GM10248 (cell line): ENCODE data around the gene MTG2.

Source experiments
- CTCF ChIA-PET: fragments of 300-600 bp; sonication (Branson Sonifier 250); formaldehyde crosslinking; extraction: SDS; loops from one replicate; lab custom pipeline; 2021; ENCODE audit warnings: antibody characterized with exemption; lab: Yijun Ruan, JAX
- POLR2A ChIA-PET: fragments of 350-650 bp; sonication (Branson Sonifier 250); formaldehyde crosslinking; extraction: SDS; loops from one replicate; lab custom pipeline; 2020; ENCODE audit warnings: antibody characterized with exemption; lab: Yijun Ruan, JAX
- DNase-seq: peaks from one replicate; pipeline ENCODE4 v3.0.0; 2012; ENCODE audit errors: extremely low spot score
- CTCF ChIP-seq: IDR thresholded peaks from 2 replicates; pipeline ENCODE4 v1.5.1; 2012; ENCODE audit warnings: mild to moderate bottlenecking, low read depth; ENCODE audit errors: extremely low read depth, missing control alignments, control extremely low read depth

Gene MTG2

GRCh38 chr20:62234339-62234738 is 51.5 kb downstream of the MTG2 start:
- ChIA-PET POLR2A (no interaction called here), CTCF (interaction anchor here (1.3 to 1.4 kb wide), 2 partner anchors 17 to 24 kb away, joined by 3 read pairs; no protein-coding TSS in a partner anchor)
- TF ChIP-seq CTCF = no peak
- DNase-seq = no peak

GRCh38 chr20:62235001-62235776 is 52.4 kb downstream of the MTG2 start:
- DNase-seq = no peak
- TF ChIP-seq CTCF = no peak
- ChIA-PET POLR2A (no interaction called here), CTCF (interaction anchor here (1.3 kb wide), 1 partner anchor 18 kb away, joined by 3 read pairs; no protein-coding TSS in a partner anchor)

- no peak for TF ChIP-seq CTCF
- ChIA-PET POLR2A (no interaction called here), CTCF (interaction anchor here (1.1 to 1.3 kb wide), 2 partner anchors 9 to 19 kb away, joined by 3 read pairs; no protein-coding TSS in a partner anchor)
- DNase-seq = no peak
These were observed 52.9 kb downstream of the MTG2 start for GRCh38 chr20:62235777-62236157.

GRCh38 chr20:62236200-62236599 is 53.4 kb downstream of the MTG2 start:
- no peak for DNase-seq
- TF ChIP-seq CTCF = no peak
- ChIA-PET POLR2A (no interaction called here), CTCF (interaction anchor here (1.1 kb wide), 1 partner anchor 9 kb away, joined by 3 read pairs; no protein-coding TSS in a partner anchor)

- CTCF ChIA-PET = interaction anchor here (1.1 kb wide), 2 partner anchors 10 to 145 kb away, joined by 3 to 4 read pairs; no protein-coding TSS in a partner anchor
- no peak for DNase-seq
- no peak for TF ChIP-seq CTCF
- POLR2A ChIA-PET = no interaction called here
These were observed 54.1 kb downstream of the MTG2 start for GRCh38 chr20:62236766-62237513.

GRCh38 chr20:62237514-62237800 is 54.6 kb downstream of the MTG2 start:
- CTCF ChIA-PET = interaction anchor here (1.0 to 1.1 kb wide), 2 partner anchors 145 to 227 kb away, joined by 3 to 4 read pairs; no protein-coding TSS in a partner anchor
- no peak for DNase-seq
- POLR2A ChIA-PET = no interaction called here
- TF ChIP-seq CTCF = no peak
